ENCODE data around the gene BTC. TPM values are rescaled to one million over a fixed set of nuclear protein-coding genes. Genes with fewer than 3 reads are reported as not detected.

Gene BTC
- total RNA-seq, 1 experiment from 2014 or later = 4.5 TPM

- no peaks in the 10 kb centered on the region for H3K27me3 ChIP-seq (ENCODE audit: insufficient read depth, low read depth)
- no peak overlapping the region for H3K27ac ChIP-seq
- H3K79me2 ChIP-seq (ENCODE audit: low read depth) = no peaks in the 10 kb centered on the region
- peaks cover 17% of the 10 kb centered on the region for H3F3A ChIP-seq (ENCODE audit: insufficient read depth, low read depth)
- no peaks in the 10 kb centered on the region for H4K20me1 ChIP-seq (ENCODE audit: insufficient read depth)
- no peak for DNase-seq
- BruUV-seq (replicated peaks) = no TSS peak
- CTCF ChIA-PET = no interaction called here
- H3K4me3 ChIP-seq = no peak overlapping the region
- POLR2A ChIA-PET (ENCODE audit: unreplicated experiment) = no interaction called here
- no peak overlapping the region for H2AFZ ChIP-seq
- H3K4me2 ChIP-seq = no peak overlapping the region
- no peaks in the 10 kb centered on the region for H3K36me3 ChIP-seq (ENCODE audit: low read depth)
- no peak for TF ChIP-seq CTCF (conservative IDR thresholded peaks at IDR 0.05)
- TF ChIP-seq EZH2 (IDR thresholded peaks at IDR 0.05; ENCODE audit: low read depth) = no peak
- peaks cover 16% of the 10 kb centered on the region for H3K4me1 ChIP-seq (replicated peaks; ENCODE audit: insufficient read depth)
- no peaks in the 10 kb centered on the region for H3K9me3 ChIP-seq (ENCODE audit: insufficient read depth, low read depth)
- H3K9me2 ChIP-seq (ENCODE audit: insufficient read depth) = no peaks in the 10 kb centered on the region
- intact Hi-C loops (cut with micrococcal nuclease; ENCODE audit: unreplicated experiment) = no loop called here
These were observed 21.5 kb downstream of the BTC start for GRCh38 chr4:74772783-74773182.

- Histone ChIP-seq H3K36me3 (ENCODE audit: low read depth) (no peaks in the 10 kb centered on the region), H3K9me3 (ENCODE audit: insufficient read depth, low read depth) (no peaks in the 10 kb centered on the region), H3K4me3 (no peak overlapping the region), H2AFZ (no peak overlapping the region), H3K4me2 (no peak overlapping the region), H3K9me2 (ENCODE audit: insufficient read depth) (no peaks in the 10 kb centered on the region), H3K79me2 (ENCODE audit: low read depth) (no peaks in the 10 kb centered on the region), H4K20me1 (ENCODE audit: insufficient read depth) (no peaks in the 10 kb centered on the region), H3K27me3 (ENCODE audit: insufficient read depth, low read depth) (no peaks in the 10 kb centered on the region), H3K27ac (no peak overlapping the region), H3K4me1 (replicated peaks; ENCODE audit: insufficient read depth) (peaks cover 16% of the 10 kb centered on the region), H3F3A (ENCODE audit: insufficient read depth, low read depth) (peaks cover 17% of the 10 kb centered on the region)
- DNase-seq = no peak
- ChIA-PET POLR2A (ENCODE audit: unreplicated experiment) (no interaction called here), CTCF (no interaction called here)
- intact Hi-C loops (cut with micrococcal nuclease; ENCODE audit: unreplicated experiment) = no loop called here
- TF ChIP-seq EZH2 (IDR thresholded peaks at IDR 0.05; ENCODE audit: low read depth) = no peak
- TF ChIP-seq CTCF (conservative IDR thresholded peaks at IDR 0.05) = no peak
- BruUV-seq (replicated peaks) = no TSS peak
These were observed 22.2 kb downstream of the BTC start for GRCh38 chr4:74772106-74772505.

- no peaks in the 10 kb centered on the region for H3K9me2 ChIP-seq (ENCODE audit: insufficient read depth)
- no TSS peak for BruUV-seq (replicated peaks)
- ChIA-PET POLR2A (ENCODE audit: unreplicated experiment) (no interaction called here), CTCF (no interaction called here)
- no peaks in the 10 kb centered on the region for H3K27me3 ChIP-seq (ENCODE audit: insufficient read depth, low read depth)
- intact Hi-C loops (cut with micrococcal nuclease; ENCODE audit: unreplicated experiment) = no loop called here
- H3K79me2 ChIP-seq (ENCODE audit: low read depth) = no peaks in the 10 kb centered on the region
- H3F3A ChIP-seq (ENCODE audit: insufficient read depth, low read depth) = peaks cover 17% of the 10 kb centered on the region
- no peaks in the 10 kb centered on the region for H3K9me3 ChIP-seq (ENCODE audit: insufficient read depth, low read depth)
- TF ChIP-seq CTCF (conservative IDR thresholded peaks at IDR 0.05) (no peak), EZH2 (IDR thresholded peaks at IDR 0.05; ENCODE audit: low read depth) (no peak)
- H4K20me1 ChIP-seq (ENCODE audit: insufficient read depth) = no peaks in the 10 kb centered on the region
- H3K4me3 ChIP-seq = no peak overlapping the region
- H2AFZ ChIP-seq = no peak overlapping the region
- no peaks in the 10 kb centered on the region for H3K36me3 ChIP-seq (ENCODE audit: low read depth)
- DNase-seq = no peak
- no peak overlapping the region for H3K4me2 ChIP-seq
- peaks cover 16% of the 10 kb centered on the region for H3K4me1 ChIP-seq (replicated peaks; ENCODE audit: insufficient read depth)
- H3K27ac ChIP-seq = no peak overlapping the region
These were observed 24.0 kb downstream of the BTC start for GRCh38 chr4:74770226-74770910.
